Vagina (tissue), 2 donors: ENCODE results near the gene DMD. TPM values are rescaled to one million over a fixed set of nuclear protein-coding genes. Genes with fewer than 3 reads are reported as not detected.

Source experiments
- DNase-seq, 2 donors: peaks; one replicate each; pipeline ENCODE4 v3.0.0-alpha.2; 2017; ENCODE audit errors: extremely low spot score in 2 of 2
- H3K27ac ChIP-seq: fragments of 200-600 bp; sonication (generic); one replicate; pipeline ENCODE4 v1.5.1; 2019
- H3K27me3 ChIP-seq: fragments of 200-600 bp; sonication (generic); one replicate; pipeline ENCODE4 v1.5.1; 2019
- H3K36me3 ChIP-seq, 2 donors: fragments of 200-600 bp; sonication (generic); one replicate each; pipeline ENCODE4 v1.5.1; 2017 to 2019
- H3K4me1 ChIP-seq: fragments of 200-600 bp; sonication (generic); one replicate; pipeline ENCODE4 v1.5.1; 2019
- H3K4me3 ChIP-seq, 2 donors: fragments of 200-600 bp; sonication (generic); 1 replicate in 1 of 2; 2 replicates in 1 of 2; pipeline ENCODE4 v1.5.1; 2016 to 2019
- H3K9me3 ChIP-seq: fragments of 200-600 bp; sonication (generic); one replicate; pipeline ENCODE4 v1.5.1; 2019
- POLR2A ChIP-seq, 2 donors: fragments of 450-650 bp; IDR thresholded peaks; one replicate each; pipeline ENCODE4 v1.6.1; 2017; ENCODE audit warnings: antibody characterized with exemption in 2 of 2, mild to moderate bottlenecking in 2 of 2, moderate library complexity in 2 of 2
- POLR2AphosphoS5 ChIP-seq, 2 donors: sonication (generic); formaldehyde crosslinking; IDR thresholded peaks; one replicate each; pipeline ENCODE4 v1.9.0; 2017; ENCODE audit warnings: antibody characterized with exemption in 2 of 2, mild to moderate bottlenecking in 2 of 2, low read depth in 1 of 2; ENCODE audit not compliant: insufficient read depth in 1 of 2
- intact Hi-C: fragments of 100-400 bp; cut with DNase I; formaldehyde crosslinking; loops from one replicate; pipeline ENCODE4 v1.15.1; 2023
- total RNA-seq: library from RNA; depleted of rRNA; stranded (reverse); fragments of >200 nt; gene quantifications from one replicate; pipeline ENCODE4 v1.2.3, GENCODE V29; 2016
- TF ChIP-seq, protein P1 (sequence below), 3 experiments: fragments of 450-650 bp in 2 of 3; fragments of 200-600 bp in 1 of 3; sonication (generic) in 1 of 3; IDR thresholded peaks; one replicate each; pipeline ENCODE4 v1.5.1; 2017 to 2019; ENCODE audit warnings: antibody characterized with exemption in 3 of 3, mild to moderate bottlenecking in 2 of 3, moderate library complexity in 2 of 3

The DMD gene
- total RNA-seq, 1 donor from 2014 or later, result 25.8 TPM

DNA sequence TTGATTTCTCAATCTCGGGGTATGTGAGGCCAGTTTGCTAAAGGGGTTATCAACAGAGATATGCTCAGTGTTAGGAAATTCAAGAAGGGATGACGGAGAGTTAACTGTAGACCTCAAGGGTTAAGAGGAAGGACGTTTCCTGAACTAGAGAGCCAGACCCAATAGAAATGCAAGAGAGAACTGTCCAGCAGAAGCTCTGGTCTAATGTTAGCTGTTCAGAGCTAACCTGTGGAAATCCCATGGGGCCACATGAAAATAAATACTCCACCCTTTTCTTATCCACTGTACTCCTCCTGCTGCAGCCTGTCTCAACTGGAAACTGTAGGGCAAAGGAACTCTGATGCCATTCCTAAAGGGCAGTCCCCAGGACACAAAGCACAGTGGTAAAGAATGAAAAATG, 274.3 kb downstream of the DMD start:
- no peak for TF ChIP-seq POLR2AphosphoS5 (IDR thresholded peaks at IDR 0.05; ENCODE audit: insufficient read depth in 1 of 2, low read depth in 1 of 2)
- TF ChIP-seq, protein P1, sequence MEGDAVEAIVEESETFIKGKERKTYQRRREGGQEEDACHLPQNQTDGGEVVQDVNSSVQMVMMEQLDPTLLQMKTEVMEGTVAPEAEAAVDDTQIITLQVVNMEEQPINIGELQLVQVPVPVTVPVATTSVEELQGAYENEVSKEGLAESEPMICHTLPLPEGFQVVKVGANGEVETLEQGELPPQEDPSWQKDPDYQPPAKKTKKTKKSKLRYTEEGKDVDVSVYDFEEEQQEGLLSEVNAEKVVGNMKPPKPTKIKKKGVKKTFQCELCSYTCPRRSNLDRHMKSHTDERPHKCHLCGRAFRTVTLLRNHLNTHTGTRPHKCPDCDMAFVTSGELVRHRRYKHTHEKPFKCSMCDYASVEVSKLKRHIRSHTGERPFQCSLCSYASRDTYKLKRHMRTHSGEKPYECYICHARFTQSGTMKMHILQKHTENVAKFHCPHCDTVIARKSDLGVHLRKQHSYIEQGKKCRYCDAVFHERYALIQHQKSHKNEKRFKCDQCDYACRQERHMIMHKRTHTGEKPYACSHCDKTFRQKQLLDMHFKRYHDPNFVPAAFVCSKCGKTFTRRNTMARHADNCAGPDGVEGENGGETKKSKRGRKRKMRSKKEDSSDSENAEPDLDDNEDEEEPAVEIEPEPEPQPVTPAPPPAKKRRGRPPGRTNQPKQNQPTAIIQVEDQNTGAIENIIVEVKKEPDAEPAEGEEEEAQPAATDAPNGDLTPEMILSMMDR (IDR thresholded peaks at IDR 0.05), result no peak
- TF ChIP-seq POLR2A (IDR thresholded peaks at IDR 0.05), result no peak
- DNase-seq, result no peak
- H3K27me3 ChIP-seq, result no peaks in the 10 kb centered on the region
- H3K9me3 ChIP-seq, result no peaks in the 10 kb centered on the region
- intact Hi-C loops, result no loop called here
- no peak overlapping the region for H3K4me3 ChIP-seq
- H3K27ac ChIP-seq, result no peak overlapping the region
- no peaks in the 10 kb centered on the region for H3K4me1 ChIP-seq
- H3K36me3 ChIP-seq, result no peaks in the 10 kb centered on the region

DNA sequence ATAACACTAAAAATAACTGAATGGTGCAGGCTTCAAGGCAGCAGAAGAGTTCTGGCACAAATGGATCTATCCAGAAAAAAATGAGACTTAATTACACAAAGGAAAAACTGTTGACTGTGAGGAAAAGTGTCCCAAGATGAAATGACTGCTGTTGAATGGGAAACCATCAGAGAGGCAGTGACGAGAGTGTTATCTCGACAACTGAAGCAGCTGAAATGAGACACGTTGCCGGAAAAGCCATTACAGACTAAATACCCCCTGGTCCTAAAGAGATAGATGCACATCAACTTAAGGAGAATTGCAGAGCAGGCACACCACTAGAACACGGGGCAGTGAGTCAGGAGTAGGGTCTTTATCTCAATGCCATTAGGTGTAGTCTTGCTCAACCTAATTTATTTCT, 277.8 kb downstream of the DMD start:
- no peaks in the 10 kb centered on the region for H3K36me3 ChIP-seq
- TF ChIP-seq POLR2A (IDR thresholded peaks at IDR 0.05), result no peak
- no peak for TF ChIP-seq POLR2AphosphoS5 (IDR thresholded peaks at IDR 0.05; ENCODE audit: insufficient read depth in 1 of 2, low read depth in 1 of 2)
- TF ChIP-seq, protein P1 (IDR thresholded peaks at IDR 0.05), result no peak
- H3K4me1 ChIP-seq, result no peaks in the 10 kb centered on the region

DNA sequence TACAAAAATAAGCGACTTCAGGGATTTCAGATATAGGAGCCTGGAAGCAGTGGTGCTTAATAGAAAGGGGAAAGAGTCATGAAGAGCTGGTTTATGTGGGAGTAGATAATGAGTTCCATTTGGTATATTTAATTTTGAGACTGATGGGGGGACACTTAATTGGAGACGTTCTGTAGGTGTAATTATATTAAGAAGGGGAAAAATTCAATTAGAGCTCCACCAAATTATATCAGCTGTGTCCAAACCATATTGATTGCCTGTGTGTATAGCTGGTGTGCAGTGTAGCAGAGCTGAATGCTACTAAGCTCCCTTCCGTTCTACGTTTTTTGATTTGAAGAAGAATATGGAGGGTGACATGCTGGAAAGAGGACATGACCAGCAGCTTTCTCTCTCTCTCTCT, 282.3 kb downstream of the DMD start:
- intact Hi-C loops, result loop anchor here (10.0 kb wide), 1 partner anchor 46 kb away; no protein-coding TSS in a partner anchor
- no peaks in the 10 kb centered on the region for H3K9me3 ChIP-seq
- no peak overlapping the region for H3K4me3 ChIP-seq
- no peaks in the 10 kb centered on the region for H3K27me3 ChIP-seq
- TF ChIP-seq, protein P1 (IDR thresholded peaks at IDR 0.05), result no peak
- TF ChIP-seq POLR2A (IDR thresholded peaks at IDR 0.05) (no peak), POLR2AphosphoS5 (IDR thresholded peaks at IDR 0.05; ENCODE audit: insufficient read depth in 1 of 2, low read depth in 1 of 2) (no peak)
- no peaks in the 10 kb centered on the region for H3K36me3 ChIP-seq
- H3K4me1 ChIP-seq, result no peaks in the 10 kb centered on the region
- H3K27ac ChIP-seq, result no peak overlapping the region
- no peak for DNase-seq

More for the DNA sequence above, 277.8 kb downstream of the DMD start:
- Histone ChIP-seq H3K9me3 (no peaks in the 10 kb centered on the region), H3K27ac (no peak overlapping the region), H3K27me3 (no peaks in the 10 kb centered on the region), H3K4me3 (no peak overlapping the region)
- intact Hi-C loops, result no loop called here
- DNase-seq, result no peak

DNA sequence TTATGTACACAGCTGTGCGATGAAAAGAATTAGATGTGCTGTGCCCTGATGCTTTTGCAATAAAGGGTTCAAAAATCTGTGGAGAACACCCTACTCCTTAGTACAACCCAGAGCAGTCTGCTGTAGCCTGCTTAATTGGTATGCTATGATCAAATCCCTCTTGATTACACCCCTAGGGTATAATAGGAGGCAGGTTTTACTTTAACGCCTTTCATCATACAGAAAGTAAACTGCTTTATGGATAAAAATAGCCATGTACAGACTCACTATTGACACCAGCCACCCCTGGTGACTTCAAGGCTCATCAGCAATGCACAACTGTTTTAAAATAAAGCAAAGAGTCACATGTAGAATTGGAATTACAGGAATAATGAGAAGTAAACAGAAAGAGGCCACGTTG, 315.3 kb downstream of the DMD start:
- TF ChIP-seq POLR2AphosphoS5 (IDR thresholded peaks at IDR 0.05; ENCODE audit: insufficient read depth in 1 of 2, low read depth in 1 of 2), result no peak
- TF ChIP-seq POLR2A (IDR thresholded peaks at IDR 0.05), result no peak
- TF ChIP-seq, protein P1 (IDR thresholded peaks at IDR 0.05), result no peak

DNA sequence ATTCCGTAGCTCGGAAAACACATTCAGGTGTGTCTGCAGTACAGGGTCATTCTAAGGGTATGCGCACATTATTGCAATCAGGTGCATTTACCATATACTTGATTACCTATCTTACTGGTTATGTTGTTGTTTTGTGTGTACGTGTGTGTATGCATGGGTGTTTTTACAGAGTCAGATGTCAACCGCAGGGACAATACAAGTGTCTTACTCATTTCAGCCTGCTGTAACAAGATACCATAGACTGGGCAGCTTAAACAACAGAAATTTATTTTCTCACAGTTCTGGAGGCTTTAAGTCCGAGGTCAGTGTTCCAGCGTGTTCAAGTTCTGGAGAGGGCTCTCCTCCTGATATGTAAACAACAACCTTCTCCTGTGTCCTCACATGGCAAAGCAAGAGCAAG, 316.7 kb downstream of the DMD start:
- no peak for TF ChIP-seq POLR2A (IDR thresholded peaks at IDR 0.05)
- TF ChIP-seq, protein P1 (IDR thresholded peaks at IDR 0.05), result no peak
- no peak for TF ChIP-seq POLR2AphosphoS5 (IDR thresholded peaks at IDR 0.05; ENCODE audit: insufficient read depth in 1 of 2, low read depth in 1 of 2)
- Histone ChIP-seq H3K36me3 (no peaks in the 10 kb centered on the region), H3K4me1 (no peaks in the 10 kb centered on the region), H3K4me3 (no peak overlapping the region), H3K27ac (no peak overlapping the region), H3K27me3 (no peaks in the 10 kb centered on the region), H3K9me3 (no peaks in the 10 kb centered on the region)
- no peak for DNase-seq
- intact Hi-C loops, result no loop called here

More for the DNA sequence above, 315.3 kb downstream of the DMD start:
- Histone ChIP-seq H3K36me3 (no peaks in the 10 kb centered on the region), H3K27me3 (no peaks in the 10 kb centered on the region), H3K9me3 (no peaks in the 10 kb centered on the region), H3K27ac (no peak overlapping the region), H3K4me1 (no peaks in the 10 kb centered on the region), H3K4me3 (no peak overlapping the region)
- intact Hi-C loops, result no loop called here
- DNase-seq, result no peak
